Uterus (tissue), 4 donors: ENCODE data around the gene P2RY14. TPM values are rescaled to one million over a fixed set of nuclear protein-coding genes. Genes with fewer than 3 reads are reported as not detected.
A peak's percentile ranks its signal among the peaks of the same experiment; 100 is the strongest.
"Not testable (repeated sequence)": the region's sequence is repeated elsewhere in the genome, so short reads cannot be mapped to it uniquely, and the experiment has no call there.

Experiments used
- DNase-seq, 2 donors: peaks; one replicate each; pipeline ENCODE4 v3.0.0-alpha.2; 2019 to 2020
- H3K27ac ChIP-seq, 2 donors: fragments of 200-600 bp; sonication (generic); 1 replicate in 1 of 2; 2 replicates in 1 of 2; pipeline ENCODE4 v1.5.1; 2016 to 2018
- H3K27me3 ChIP-seq, 2 donors: fragments of 200-600 bp; sonication (generic); one replicate each; pipeline ENCODE4 v1.5.1; 2018 to 2019; ENCODE audit warnings: control low read depth in 1 of 2
- H3K36me3 ChIP-seq, 2 donors: fragments of 200-600 bp; sonication (generic); one replicate each; pipeline ENCODE4 v1.5.1; 2019; ENCODE audit warnings: control low read depth in 1 of 2
- H3K4me1 ChIP-seq, 2 donors: fragments of 200-600 bp; sonication (generic); one replicate each; pipeline ENCODE4 v1.5.1; 2018 to 2019; ENCODE audit warnings: control low read depth in 1 of 2
- H3K4me3 ChIP-seq, 2 donors: fragments of 200-600 bp; sonication (generic); 1 replicate in 1 of 2; 2 replicates in 1 of 2; pipeline ENCODE4 v1.5.1; 2018 to 2019; ENCODE audit warnings: mild to moderate bottlenecking in 1 of 2
- H3K9me3 ChIP-seq, 2 donors: fragments of 200-600 bp; sonication (generic); one replicate each; pipeline ENCODE4 v1.5.1; 2019; ENCODE audit warnings: control low read depth in 1 of 2
- POLR2A ChIP-seq, 2 donors: fragments of 450-650 bp; IDR thresholded peaks; one replicate each; pipeline ENCODE4 v1.6.1; 2016; ENCODE audit warnings: antibody characterized with exemption in 2 of 2, mild to moderate bottlenecking in 1 of 2, moderate library complexity in 1 of 2
- intact Hi-C: fragments of 100-400 bp; cut with DNase I; formaldehyde crosslinking; loops from one replicate; pipeline ENCODE4 v1.15.1; 2023; ENCODE audit warnings: low total_unique reads
- total RNA-seq, 4 donors: library from RNA; depleted of rRNA in 3 of 4; stranded (reverse); fragments of >200 nt in 3 of 4; gene quantifications; one replicate each; pipeline versions ENCODE4 v1.1.0 to v1.2.4, GENCODE V29; 2014 to 2023
- TF ChIP-seq, protein P1 (sequence below), 4 experiments: fragments of 200-600 bp in 2 of 4; fragments of 450-650 bp in 2 of 4; sonication (generic) in 2 of 4; IDR thresholded peaks; one replicate each; pipeline ENCODE4 v1.5.1; 2016 to 2019; ENCODE audit warnings: antibody characterized with exemption in 4 of 4, mild to moderate bottlenecking in 2 of 4, moderate library complexity in 1 of 4
- donor health status: DM: yes; HTN: yes; CAD: no.

The P2RY14 gene
- total RNA-seq, 4 donors from 2014 or later = 0.51 to 2.6 (median 0.61) TPM

GRCh38 chr3:151236316-151236715, 42.0 kb downstream of the P2RY14 start:
- H3K27ac ChIP-seq = peak overlapping the region in 1 of 2 donors; percentile 28
- intact Hi-C loops = no loop called here
- no peaks in the 10 kb centered on the region for H3K36me3 ChIP-seq
- H3K9me3 ChIP-seq = no peaks in the 10 kb centered on the region
- H3K4me1 ChIP-seq = no peaks in the 10 kb centered on the region
- no peaks in the 10 kb centered on the region for H3K27me3 ChIP-seq
- no peak for TF ChIP-seq POLR2A (IDR thresholded peaks at IDR 0.05)
- TF ChIP-seq, protein P1, sequence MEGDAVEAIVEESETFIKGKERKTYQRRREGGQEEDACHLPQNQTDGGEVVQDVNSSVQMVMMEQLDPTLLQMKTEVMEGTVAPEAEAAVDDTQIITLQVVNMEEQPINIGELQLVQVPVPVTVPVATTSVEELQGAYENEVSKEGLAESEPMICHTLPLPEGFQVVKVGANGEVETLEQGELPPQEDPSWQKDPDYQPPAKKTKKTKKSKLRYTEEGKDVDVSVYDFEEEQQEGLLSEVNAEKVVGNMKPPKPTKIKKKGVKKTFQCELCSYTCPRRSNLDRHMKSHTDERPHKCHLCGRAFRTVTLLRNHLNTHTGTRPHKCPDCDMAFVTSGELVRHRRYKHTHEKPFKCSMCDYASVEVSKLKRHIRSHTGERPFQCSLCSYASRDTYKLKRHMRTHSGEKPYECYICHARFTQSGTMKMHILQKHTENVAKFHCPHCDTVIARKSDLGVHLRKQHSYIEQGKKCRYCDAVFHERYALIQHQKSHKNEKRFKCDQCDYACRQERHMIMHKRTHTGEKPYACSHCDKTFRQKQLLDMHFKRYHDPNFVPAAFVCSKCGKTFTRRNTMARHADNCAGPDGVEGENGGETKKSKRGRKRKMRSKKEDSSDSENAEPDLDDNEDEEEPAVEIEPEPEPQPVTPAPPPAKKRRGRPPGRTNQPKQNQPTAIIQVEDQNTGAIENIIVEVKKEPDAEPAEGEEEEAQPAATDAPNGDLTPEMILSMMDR (IDR thresholded peaks at IDR 0.05) = no peak
- peak in 1 of 2 donors; percentile 42 for DNase-seq
- H3K4me3 ChIP-seq = no peak overlapping the region

- intact Hi-C loops = no loop called here
- no peak for DNase-seq
- peak overlapping the region; percentile 28 to 29 for H3K27ac ChIP-seq
Measured at GRCh38 chr3:151234825-151235224, 43.5 kb downstream of the P2RY14 start.

GRCh38 chr3:151232991-151233390, 45.4 kb downstream of the P2RY14 start:
- Histone ChIP-seq H3K27me3 (no peaks in the 10 kb centered on the region), H3K4me3 (no peak overlapping the region), H3K4me1 (no peaks in the 10 kb centered on the region), H3K36me3 (no peaks in the 10 kb centered on the region), H3K27ac (no peak overlapping the region), H3K9me3 (no peaks in the 10 kb centered on the region)
- TF ChIP-seq, protein P1 (IDR thresholded peaks at IDR 0.05) = no peak
- no peak for TF ChIP-seq POLR2A (IDR thresholded peaks at IDR 0.05)
- DNase-seq = no peak
- intact Hi-C loops = no loop called here

More at GRCh38 chr3:151234825-151235224, 43.5 kb downstream of the P2RY14 start:
- Histone ChIP-seq H3K4me1 (no peaks in the 10 kb centered on the region), H3K4me3 (no peak overlapping the region), H3K27me3 (no peaks in the 10 kb centered on the region), H3K36me3 (no peaks in the 10 kb centered on the region), H3K9me3 (no peaks in the 10 kb centered on the region)
- TF ChIP-seq POLR2A (IDR thresholded peaks at IDR 0.05) = no peak
- TF ChIP-seq, protein P1 (IDR thresholded peaks at IDR 0.05) = no peak

GRCh38 chr3:151232403-151232802, 45.9 kb downstream of the P2RY14 start:
- H3K9me3 ChIP-seq, H3K4me3 ChIP-seq, H3K27ac ChIP-seq, H3K27me3 ChIP-seq, H3K4me1 ChIP-seq, H3K36me3 ChIP-seq, DNase-seq, intact Hi-C loops: not testable (repeated sequence)

DNA sequence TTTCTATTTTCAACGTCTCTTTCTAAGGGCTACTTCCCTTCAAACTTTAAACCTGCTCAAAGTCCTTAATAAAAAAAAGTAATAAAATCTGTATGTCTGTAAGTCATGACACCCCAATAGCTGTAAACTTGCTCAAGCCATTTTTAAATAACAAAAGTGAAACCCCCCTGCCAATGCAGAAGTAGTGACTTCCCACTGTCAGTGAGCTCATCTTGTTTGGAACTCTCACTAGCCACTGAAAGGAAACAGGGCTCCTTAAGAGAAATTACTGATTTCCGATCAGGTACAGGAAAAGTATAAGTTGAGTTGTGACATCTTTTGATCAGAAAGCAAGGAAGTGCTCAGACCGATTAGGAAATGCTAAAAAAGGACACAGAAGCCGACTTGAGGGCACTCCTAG, 47.7 kb downstream of the P2RY14 start:
- Histone ChIP-seq H3K36me3 (no peaks in the 10 kb centered on the region), H3K4me3 (no peak overlapping the region), H3K27me3 (no peaks in the 10 kb centered on the region), H3K27ac (no peak overlapping the region), H3K9me3 (no peaks in the 10 kb centered on the region), H3K4me1 (no peaks in the 10 kb centered on the region)
- DNase-seq = no peak
- intact Hi-C loops = no loop called here
- TF ChIP-seq POLR2A (IDR thresholded peaks at IDR 0.05) = no peak
- TF ChIP-seq, protein P1 (IDR thresholded peaks at IDR 0.05) = no peak

DNA sequence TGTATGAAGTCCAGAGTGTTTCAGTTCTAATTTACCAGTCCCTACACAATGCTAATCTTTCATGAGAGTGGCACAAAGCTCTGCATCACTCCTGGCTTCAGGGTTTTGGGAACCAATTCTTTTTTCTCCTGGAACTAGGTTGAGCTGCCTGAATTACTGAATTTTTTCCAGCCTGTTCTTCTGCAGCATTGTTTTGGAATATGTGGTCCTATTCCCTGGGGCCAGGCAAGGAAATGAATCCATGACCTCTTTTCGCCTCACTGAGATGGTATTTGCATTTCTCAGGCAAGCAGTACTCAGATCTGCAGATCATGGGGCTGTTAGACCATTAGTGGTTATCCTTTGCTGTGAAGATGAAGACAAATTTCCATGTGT, 49.7 kb downstream of the P2RY14 start:
- Histone ChIP-seq H3K27ac (peak overlapping the region in 1 of 2 donors; percentile 14), H3K4me1 (no peaks in the 10 kb centered on the region), H3K4me3 (no peak overlapping the region), H3K9me3 (no peaks in the 10 kb centered on the region), H3K36me3 (no peaks in the 10 kb centered on the region), H3K27me3 (no peaks in the 10 kb centered on the region)
- TF ChIP-seq, protein P1 (IDR thresholded peaks at IDR 0.05) = no peak
- TF ChIP-seq POLR2A (IDR thresholded peaks at IDR 0.05) = no peak
- no peak for DNase-seq
- intact Hi-C loops = loop anchor here (10.0 kb wide), 1 partner anchor 56 kb away; no protein-coding TSS in a partner anchor
